HG02840 (cell line): ENCODE measurements around the gene CLMP.
A peak's percentile ranks its signal among the peaks of the same experiment; 100 is the strongest.
"Not testable (repeated sequence)": the region's sequence is repeated elsewhere in the genome, so short reads cannot be mapped to it uniquely, and the experiment has no call there.

Experiments
- ATAC-seq: cut with Tn5 transposase; IDR thresholded peaks from one replicate; pipeline ENCODE4 v1.9.1; 2021; ENCODE audit warnings: mild to moderate bottlenecking, moderate library complexity, moderate number of reproducible peaks; ENCODE audit not compliant: unreplicated experiment, low FRiP score

Gene CLMP

GRCh38 chr11:123061403-123062157 lies 133.5 kb downstream of the CLMP start, which contains the start of gene HSPA8:
Gene HSPA8, minus strand, starts transcription at chr11:123062136. Its CDS starts 812 bp downstream, at chr11:123061324.
- ATAC-seq: peak; percentile 3

DNA sequence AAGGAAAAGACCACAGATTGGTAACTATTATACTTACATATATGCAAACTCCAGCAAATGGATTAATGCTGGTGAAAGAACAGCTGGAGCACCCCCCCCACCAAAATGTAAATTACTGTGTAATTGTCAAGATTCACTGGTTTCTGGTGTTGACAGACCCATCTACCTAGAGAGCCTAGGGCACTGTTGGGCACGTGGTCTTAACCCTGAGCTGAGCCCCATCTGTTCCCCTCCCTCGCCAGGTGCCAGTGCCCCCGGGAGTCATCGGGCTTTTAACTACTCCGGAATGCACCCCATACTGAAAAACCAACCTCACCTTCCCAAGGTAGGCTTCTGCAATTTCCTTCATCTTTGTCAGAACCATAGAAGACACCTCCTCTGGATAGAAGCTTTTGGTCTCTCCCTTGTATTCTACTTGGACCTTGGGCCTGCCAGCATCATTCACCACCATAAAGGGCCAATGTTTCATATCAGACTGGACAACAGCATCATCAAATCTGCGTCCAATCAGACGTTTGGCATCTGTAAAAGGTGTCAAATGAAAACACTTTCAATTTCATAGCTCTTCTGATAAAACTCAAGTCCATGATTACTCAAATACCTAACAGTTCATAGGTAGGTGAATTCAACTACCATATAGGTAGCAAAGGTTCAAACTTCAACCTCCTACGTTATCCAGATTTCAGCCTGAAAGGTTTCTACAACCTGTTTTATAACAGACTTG lies 134.6 kb downstream of the CLMP start:
- no peak for ATAC-seq

DNA sequence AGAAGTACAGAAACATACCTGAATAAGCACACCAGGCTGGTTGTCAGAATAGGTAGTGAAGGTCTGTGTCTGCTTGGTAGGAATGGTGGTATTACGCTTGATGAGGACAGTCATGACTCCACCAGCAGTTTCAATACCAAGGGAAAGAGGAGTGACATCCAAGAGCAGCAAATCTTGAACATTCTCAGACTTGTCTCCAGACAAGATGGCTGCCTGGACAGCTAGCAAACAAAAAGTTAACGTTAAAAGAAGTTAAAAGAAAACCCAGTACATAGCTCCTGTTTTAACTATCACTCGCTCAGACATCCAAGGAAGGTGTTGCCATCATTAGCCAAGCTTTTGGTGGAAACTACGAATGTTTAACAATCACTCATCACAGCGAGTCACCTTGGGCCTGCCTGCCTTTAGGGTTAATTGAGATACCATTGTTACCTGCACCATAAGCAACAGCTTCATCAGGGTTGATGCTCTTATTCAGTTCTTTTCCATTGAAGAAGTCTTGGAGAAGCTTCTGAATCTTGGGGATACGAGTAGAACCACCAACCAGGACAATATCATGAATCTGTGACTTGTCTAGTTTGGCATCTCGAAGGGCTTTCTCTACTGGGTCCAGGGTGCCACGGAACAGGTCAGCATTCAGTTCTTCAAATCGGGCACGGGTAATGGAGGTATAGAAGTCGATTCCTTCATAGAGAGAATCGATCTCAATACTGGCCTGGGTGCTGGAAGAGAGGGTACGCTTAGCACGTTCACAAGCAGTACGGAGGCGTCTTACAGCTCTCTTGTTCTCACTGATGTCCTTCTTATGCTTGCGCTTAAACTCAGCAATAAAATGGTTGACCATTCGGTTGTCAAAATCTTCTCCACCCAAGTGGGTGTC lies 135.8 kb downstream of the CLMP start:
- not testable (repeated sequence) for ATAC-seq

- ATAC-seq: no peak
Measured at GRCh38 chr11:123057661-123058305, 137.3 kb downstream of the CLMP start.

GRCh38 chr11:123056835-123057491 lies 138.1 kb downstream of the CLMP start:
- ATAC-seq: no peak

DNA sequence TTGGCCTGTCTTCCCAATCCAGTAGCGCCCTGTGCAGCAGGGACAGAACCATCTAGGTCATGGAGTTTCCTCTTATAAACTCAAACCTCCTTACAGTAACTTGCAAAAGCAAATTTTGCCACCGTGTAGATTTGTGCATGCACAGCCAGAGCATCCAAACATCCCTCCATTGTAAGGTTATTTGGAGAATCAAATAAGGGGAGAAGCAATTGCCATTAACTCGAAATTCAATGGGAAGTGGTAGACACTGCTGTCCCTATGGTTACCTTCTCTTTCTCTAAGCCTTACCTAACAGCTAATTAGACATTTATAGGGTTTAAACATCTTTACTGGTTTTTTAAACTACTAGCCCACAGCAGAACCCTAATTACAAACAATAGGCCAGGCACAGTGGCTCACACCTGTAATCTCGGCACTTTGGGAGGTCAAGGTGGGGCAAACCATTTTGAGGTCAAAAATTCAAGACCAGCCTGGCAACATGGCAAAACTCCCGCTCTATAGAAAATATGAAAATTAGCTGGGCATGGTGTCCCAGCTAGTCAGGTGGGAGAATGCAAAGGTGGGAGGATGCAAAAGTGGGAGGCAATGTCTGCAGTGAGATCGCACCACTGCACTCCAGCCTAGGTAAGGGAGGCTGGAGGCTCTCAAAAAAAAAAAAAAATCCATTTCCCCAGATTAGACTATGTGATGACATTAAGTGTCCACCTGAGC lies 139.7 kb downstream of the CLMP start:
- no peak for ATAC-seq

- no peak for ATAC-seq
Measured at GRCh38 chr11:123054301-123055065, 140.6 kb downstream of the CLMP start.

GRCh38 chr11:123052901-123053721 lies 141.9 kb downstream of the CLMP start:
- no peak for ATAC-seq

DNA sequence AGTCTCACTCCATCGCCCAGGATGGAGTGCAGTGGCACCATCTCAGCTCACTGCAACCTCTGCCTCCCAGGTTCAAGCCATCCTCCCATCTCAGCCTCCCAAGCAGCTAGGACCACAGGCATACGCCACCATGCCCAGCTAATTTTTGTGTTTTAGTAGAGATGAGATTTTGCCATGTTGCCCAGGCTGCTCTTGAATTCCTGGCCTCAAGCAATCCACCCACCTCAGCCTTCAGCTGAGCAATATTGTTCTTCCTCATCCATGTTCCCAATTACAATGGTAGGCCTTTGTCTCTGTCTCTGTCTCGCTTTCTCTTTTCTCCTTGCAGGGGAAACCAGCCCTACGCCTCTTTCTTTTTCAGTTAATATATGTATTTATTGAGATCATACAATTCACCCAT lies 143.4 kb downstream of the CLMP start:
- no peak for ATAC-seq

DNA sequence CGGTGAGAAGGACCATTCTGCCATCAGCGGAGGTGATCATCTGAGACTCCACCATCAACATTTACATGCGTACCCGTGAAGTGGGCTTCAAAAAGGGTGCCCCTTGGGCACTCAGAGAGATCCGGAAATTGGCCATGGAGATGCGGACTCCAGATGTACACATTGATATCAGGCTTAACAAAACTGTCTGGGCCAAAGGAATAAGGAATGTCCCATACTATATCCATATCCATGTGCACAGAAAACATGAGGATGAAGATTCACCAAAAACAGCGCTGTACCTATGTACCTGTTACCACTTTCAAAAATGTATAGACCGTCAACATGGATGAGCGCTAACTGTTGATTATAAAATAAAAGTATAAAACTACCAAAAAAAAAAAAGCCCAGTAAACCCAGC lies 143.9 kb downstream of the CLMP start:
- no peak for ATAC-seq

DNA sequence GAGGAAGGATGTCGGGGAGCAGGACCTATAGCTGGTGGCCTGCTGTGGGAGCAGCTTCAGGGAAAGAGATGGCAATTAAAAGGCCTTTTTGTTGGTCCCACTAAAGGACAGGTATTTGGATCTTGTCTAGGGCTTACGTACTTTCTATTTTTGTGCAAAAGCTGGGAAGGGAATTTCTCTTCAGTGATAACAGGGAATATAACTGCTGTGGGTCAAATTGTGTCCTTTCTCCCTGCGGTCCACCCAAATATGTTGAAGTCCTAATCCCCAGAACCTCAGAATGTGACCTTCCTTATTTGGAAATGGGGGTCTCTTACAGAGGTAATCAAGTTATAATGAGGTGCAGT lies 147.1 kb downstream of the CLMP start:
- ATAC-seq: no peak

DNA sequence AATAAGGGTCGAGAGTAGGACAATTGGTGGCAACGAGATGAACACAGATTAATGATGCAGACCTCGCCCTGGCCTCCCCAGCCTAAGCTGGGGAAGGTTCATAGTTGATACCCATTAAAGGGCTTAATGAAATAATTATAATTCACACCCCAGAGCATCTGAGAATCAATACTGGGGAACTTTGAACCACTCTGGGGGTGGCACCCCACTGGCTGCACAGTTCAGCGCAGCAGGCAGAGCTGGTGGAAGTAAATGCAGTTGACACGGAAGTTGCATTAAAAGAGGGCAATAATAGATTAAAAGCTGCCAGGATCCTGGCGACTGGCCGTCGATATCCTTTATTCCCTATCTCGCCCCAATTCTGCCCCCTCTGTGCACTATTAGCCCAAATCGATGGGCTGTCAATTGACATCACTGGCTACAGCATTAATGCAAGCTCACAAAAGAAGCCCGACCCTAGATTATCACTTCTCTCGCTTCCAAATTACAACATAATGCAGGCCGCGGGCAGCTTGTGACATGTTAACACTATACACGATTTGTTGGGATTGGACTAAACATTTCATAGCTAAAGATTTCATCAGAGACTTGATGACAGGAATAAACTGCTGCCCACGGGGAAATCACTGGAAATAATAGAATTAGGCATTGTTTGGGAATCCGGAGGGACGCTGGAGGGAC lies 147.6 kb downstream of the CLMP start:
- no peak for ATAC-seq

DNA sequence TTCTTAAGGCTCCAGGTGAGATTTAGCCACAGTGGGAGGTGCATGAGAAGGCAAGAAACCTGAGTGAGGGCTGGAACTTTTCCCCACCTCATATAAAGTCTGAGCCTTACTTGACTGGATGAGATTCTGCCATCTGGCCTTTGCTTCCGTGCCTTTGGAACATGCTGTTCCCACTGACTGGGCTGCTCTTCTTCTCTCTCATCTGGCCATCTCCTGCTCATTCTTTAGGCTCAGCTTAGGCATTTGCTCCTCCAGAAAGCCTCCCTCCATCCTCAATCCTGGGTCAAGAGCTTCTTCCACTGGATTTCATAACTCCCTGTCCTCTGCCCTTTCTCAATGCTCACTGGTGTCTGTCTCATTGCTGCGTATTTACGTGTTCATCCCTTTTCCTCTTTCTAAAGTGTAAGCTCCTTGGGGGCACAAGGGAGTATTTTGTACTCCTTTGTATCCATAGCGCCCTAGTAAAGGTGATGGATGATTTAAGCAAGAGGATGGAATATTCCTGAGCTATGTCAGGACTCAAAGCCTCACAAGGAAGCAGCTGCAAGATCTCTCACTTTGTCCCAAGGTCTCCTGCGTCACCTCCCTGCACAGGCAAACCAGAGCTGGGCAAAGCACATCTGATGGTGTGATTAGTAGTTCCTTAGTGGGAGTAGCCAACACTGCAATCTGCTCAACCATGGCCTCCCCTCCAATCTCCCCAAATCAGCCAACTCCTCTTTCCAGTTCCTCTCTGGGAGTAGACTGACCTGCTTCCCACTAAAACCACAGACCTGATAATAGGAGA lies 148.4 kb downstream of the CLMP start:
- ATAC-seq: no peak

DNA sequence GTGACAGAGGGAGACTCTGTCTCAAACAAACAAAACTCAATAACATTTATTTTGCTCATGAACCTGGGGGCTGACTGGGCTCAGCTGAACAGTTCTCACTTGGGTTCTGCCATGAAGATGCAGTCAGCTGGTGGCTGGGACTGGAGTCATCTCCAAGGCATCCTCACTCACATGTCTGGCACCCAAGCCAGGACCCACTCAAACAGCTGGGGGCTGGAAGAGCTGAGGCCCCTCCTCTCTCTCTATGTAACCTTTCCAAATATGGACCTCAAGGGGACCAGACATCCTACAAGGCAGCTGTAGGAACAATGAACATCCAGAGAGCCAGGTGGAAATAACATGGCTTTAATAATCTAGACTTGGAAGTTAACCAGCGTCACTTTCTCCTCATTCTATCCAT lies 149.9 kb downstream of the CLMP start:
- ATAC-seq: no peak

DNA sequence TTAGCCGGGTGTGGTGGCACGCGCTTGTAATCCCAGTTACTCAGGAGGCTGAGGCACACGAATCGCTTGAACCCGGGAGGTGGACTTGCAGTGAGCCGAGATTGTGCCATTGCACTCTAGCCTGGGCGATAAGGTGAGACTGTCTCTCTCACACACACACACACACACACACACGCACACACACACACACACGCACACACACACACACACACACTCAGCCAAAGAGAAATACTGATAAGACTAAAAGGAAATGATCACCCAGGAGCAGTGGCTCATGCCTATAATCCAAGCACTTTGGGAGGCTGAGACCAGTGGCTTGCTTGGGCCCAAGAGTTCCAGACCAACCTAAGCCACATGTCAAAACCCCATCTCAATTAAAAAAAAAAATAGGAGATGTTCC lies 153.9 kb downstream of the CLMP start:
- no peak for ATAC-seq

DNA sequence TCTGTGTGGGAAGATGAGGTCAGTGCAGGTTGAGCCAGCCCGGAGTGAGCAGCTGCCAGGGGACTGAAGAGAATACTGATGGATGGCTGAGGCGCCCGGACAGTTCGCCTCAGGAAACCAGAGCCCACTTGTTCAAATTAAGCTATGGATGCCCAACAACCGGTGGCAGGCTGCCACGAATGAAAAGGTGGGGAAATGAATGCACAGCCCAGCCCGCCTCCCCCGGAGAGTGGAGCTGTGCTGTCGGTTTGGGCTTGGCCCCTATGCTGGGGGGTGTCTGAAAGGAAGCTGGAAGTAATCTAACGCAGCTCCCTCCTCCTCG lies 155.0 kb downstream of the CLMP start:
- ATAC-seq: no peak

GRCh38 chr11:123035831-123036230 lies 159.2 kb downstream of the CLMP start:
- no peak for ATAC-seq
